GM12878 (cell line): ENCODE results near the gene FIG4.

Source experiments
- CEBPZ ChIP-seq: fragments of 150-350 bp; IDR thresholded peaks from 2 replicates; pipeline ENCODE4 v1.6.1; 2016; ENCODE audit warnings: low read depth, low read length
- CTCF ChIP-seq, 3 experiments: IDR thresholded peaks in 2 of 3; conservative IDR thresholded peaks in 1 of 3; 2 replicates each; pipeline ENCODE4 v1.5.1; 2011; ENCODE audit warnings: low read depth in 3 of 3, low read length in 3 of 3, mild to moderate bottlenecking in 3 of 3, control low read depth in 2 of 3, moderate library complexity in 2 of 3, inconsistent platforms in 1 of 3, mixed read lengths in 1 of 3; ENCODE audit not compliant: control insufficient read depth in 2 of 3, insufficient read depth in 1 of 3; ENCODE audit errors: extremely low read depth in 1 of 3
- ETV6 ChIP-seq, 2 experiments: fragments of 450-650 bp in 1 of 2; IDR thresholded peaks in 1 of 2; conservative IDR thresholded peaks in 1 of 2; 2 replicates each; pipeline ENCODE4 v1.6.1; 2014; ENCODE audit warnings: antibody characterized with exemption in 1 of 2, borderline replicate concordance in 1 of 2, low read depth in 1 of 2, mild to moderate bottlenecking in 1 of 2, moderate library complexity in 1 of 2
- SIN3A ChIP-seq: IDR thresholded peaks from 2 replicates; pipeline ENCODE4 v1.6.1; 2012; ENCODE audit warnings: low read depth, low read length, improper control_type of control experiment

GRCh38 chr6:109815054-109815453, 124.0 kb downstream of the FIG4 start:
- no peak for TF ChIP-seq CTCF (IDR thresholded peaks at IDR 0.05 in 2 of 3, conservative IDR thresholded peaks at IDR 0.05 in 1 of 3; ENCODE audit: control insufficient read depth in 2 of 3, extremely low read depth in 1 of 3, insufficient read depth in 1 of 3, low read depth in 3 of 3, low read length in 3 of 3)
- no peak for TF ChIP-seq ETV6 (conservative IDR thresholded peaks at IDR 0.05 in 1 of 2, IDR thresholded peaks at IDR 0.05 in 1 of 2; ENCODE audit: borderline replicate concordance in 1 of 2, low read depth in 1 of 2)
- TF ChIP-seq CEBPZ: no peak
- no peak for TF ChIP-seq SIN3A
